Measurements from ENCODE around the gene PRKAR2A. TPM values are rescaled to one million over a fixed set of nuclear protein-coding genes. Genes with fewer than 3 reads are reported as not detected.

PRKAR2A gene
- total and polyA plus RNA-seq, 11 donors = 10.6 to 71.6 (median 42.8) TPM

DNA sequence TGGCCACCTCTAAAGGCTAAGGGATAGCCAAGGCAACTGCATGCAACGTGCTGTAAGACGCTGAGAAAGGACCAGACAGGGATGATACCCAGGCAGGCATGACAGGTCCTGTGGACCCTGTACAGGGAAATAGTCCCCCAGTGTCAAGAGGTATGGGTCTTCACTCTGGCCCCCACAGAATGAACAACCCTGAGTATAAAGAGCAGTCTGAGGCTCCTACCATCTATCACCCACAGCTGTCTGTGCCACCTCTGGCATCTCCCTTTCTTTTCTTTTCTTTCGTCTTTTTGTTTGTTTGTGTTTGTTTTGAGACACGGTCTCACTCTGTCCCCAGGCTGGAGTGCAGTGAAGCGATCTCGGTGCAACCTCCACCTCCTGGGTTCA, 32.3 kb upstream of the PRKAR2A start:
- Histone ChIP-seq H3K27ac (no peak overlapping the region), H3K36me3 (peaks cover 0 to 72% (median 52%) of the 10 kb centered on the region in 9 donors), H3K27me3 (no peaks in the 10 kb centered on the region), H3K4me1 (peaks cover 0 to 18% (median 6%) of the 10 kb centered on the region in 12 donors), H3K9me3 (no peaks in the 10 kb centered on the region), H3K4me3 (no peak overlapping the region)
- DNase-seq (no peak), ATAC-seq (no peak)
- WGBS, 4 donors = 88 to 93% (median 91%) methylated on average over 6 of the region's 6 CpGs
- intact Hi-C loops (cut with DNase I) = loop anchor here in 2 of 10 donors (10.0 kb wide), 2 partner anchors 75 to 85 kb away; no protein-coding TSS in a partner anchor
- TF ChIP-seq, protein P1, sequence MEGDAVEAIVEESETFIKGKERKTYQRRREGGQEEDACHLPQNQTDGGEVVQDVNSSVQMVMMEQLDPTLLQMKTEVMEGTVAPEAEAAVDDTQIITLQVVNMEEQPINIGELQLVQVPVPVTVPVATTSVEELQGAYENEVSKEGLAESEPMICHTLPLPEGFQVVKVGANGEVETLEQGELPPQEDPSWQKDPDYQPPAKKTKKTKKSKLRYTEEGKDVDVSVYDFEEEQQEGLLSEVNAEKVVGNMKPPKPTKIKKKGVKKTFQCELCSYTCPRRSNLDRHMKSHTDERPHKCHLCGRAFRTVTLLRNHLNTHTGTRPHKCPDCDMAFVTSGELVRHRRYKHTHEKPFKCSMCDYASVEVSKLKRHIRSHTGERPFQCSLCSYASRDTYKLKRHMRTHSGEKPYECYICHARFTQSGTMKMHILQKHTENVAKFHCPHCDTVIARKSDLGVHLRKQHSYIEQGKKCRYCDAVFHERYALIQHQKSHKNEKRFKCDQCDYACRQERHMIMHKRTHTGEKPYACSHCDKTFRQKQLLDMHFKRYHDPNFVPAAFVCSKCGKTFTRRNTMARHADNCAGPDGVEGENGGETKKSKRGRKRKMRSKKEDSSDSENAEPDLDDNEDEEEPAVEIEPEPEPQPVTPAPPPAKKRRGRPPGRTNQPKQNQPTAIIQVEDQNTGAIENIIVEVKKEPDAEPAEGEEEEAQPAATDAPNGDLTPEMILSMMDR (IDR thresholded peaks at IDR 0.05) = no peak
- TF ChIP-seq POLR2A (IDR thresholded peaks at IDR 0.05) = no peak

DNA sequence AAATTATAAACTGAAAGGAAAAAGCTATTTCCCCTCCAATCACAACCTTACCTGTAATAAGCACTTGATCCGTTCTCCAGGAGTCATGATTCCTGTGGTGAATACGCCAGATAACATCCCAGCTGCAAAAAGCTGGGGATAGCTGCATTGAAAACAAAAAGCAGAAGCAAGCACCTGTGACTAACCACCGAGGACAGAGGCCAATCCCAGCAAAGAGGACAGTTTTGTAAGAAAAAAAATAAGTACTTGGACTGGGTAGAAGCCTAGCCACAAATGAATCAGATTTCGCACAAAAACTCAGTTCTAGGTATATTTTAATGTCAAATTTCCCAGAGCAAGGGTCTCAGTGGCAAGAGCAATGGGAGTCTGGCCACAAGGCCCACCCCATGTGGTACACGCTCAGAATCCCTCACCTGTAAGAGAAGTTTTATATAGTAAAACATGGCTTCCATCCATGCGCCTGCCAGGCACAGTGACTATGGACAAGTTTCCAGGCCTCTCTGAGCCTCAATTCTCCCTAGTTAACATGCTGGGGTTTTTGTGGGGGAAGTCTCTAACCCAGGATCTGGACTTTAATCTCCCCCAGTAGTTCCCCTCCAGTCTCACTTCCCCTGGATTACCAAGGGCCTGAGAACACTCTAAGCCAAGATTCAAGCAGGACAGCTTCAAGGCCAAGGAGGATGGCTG, 31.8 kb upstream of the PRKAR2A start:
- no peak overlapping the region for H3K4me3 ChIP-seq
- DNase-seq (no peak), ATAC-seq (no peak)
- no peaks in the 10 kb centered on the region for H3K9me3 ChIP-seq
- no peaks in the 10 kb centered on the region for H3K27me3 ChIP-seq
- peaks cover 0 to 70% (median 49%) of the 10 kb centered on the region in 9 donors for H3K36me3 ChIP-seq
- no peak overlapping the region for H3K27ac ChIP-seq
- no peak for TF ChIP-seq POLR2A (IDR thresholded peaks at IDR 0.05)
- TF ChIP-seq, protein P1 (IDR thresholded peaks at IDR 0.05) = no peak
- intact Hi-C loops (cut with DNase I) = loop anchor here in 2 of 10 donors (10.0 kb wide), 2 partner anchors 75 to 85 kb away; no protein-coding TSS in a partner anchor
- peaks cover 0 to 18% (median 6%) of the 10 kb centered on the region in 12 donors for H3K4me1 ChIP-seq
- 88 to 92% (median 91%) methylated on average over 6 of the region's 6 CpGs for WGBS, 4 donors

DNA sequence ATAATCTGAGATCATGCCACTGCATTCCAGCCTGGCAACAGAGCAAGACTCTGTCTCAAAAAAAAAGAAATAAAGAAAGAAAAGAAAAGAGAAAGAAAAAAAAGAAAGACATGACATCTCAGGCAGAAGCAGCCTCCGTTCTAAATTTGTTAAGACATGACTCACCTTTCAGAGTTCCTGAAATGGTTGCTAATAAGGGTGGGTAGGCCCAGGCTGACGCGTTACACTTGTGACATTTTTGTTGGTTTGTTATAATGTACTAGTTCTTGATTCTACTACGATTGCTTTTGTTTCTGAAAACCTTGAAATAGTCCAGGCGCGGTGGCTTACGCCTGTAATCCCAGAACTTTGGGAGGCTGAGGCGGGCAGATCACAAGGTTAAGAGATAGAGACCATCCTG, 30.0 kb upstream of the PRKAR2A start:
- H3K27ac ChIP-seq = no peak overlapping the region
- no peak overlapping the region for H3K4me3 ChIP-seq
- ATAC-seq (no peak), DNase-seq (no peak)
- no peaks in the 10 kb centered on the region for H3K9me3 ChIP-seq
- intact Hi-C loops (cut with DNase I) = loop anchor here in 2 of 10 donors (10.0 kb wide), 2 partner anchors 73 to 87 kb away; no protein-coding TSS in a partner anchor
- no peak for TF ChIP-seq POLR2A (IDR thresholded peaks at IDR 0.05)
- TF ChIP-seq, protein P1 (IDR thresholded peaks at IDR 0.05) = no peak
- WGBS, 4 donors = 88 to 95% (median 93%) methylated on average over 8 of the region's 8 CpGs
- peaks cover 0 to 60% (median 40%) of the 10 kb centered on the region in 9 donors for H3K36me3 ChIP-seq
- H3K27me3 ChIP-seq = no peaks in the 10 kb centered on the region
- peaks cover 0 to 18% (median 6%) of the 10 kb centered on the region in 12 donors for H3K4me1 ChIP-seq

DNA sequence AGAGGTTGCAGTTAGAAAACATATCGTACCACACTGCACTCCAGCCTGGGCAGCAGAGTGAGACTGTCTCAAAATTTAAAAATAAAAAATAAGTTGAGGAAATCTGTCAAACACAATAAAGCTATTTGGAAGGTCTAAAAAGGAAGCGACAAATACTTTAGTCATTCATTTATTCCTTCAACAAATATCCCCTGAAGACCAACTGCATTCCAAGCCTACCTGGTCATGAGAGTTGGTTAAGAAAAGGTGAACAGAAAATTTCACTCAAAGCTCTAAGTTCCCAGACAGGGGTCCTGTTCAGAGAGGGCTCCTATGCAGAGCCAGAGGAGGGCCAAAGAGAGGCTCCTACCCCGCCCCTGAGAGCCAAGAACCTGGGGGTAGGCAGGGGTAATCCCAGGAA, 15.4 kb upstream of the PRKAR2A start:
- no peaks in the 10 kb centered on the region for H3K4me1 ChIP-seq
- peaks cover 0 to 54% (median 45%) of the 10 kb centered on the region in 9 donors for H3K36me3 ChIP-seq

More for the DNA sequence above, 15.4 kb upstream of the PRKAR2A start:
- TF ChIP-seq POLR2A (IDR thresholded peaks at IDR 0.05) = no peak
- TF ChIP-seq, protein P1 (IDR thresholded peaks at IDR 0.05) = no peak
- H3K9me3 ChIP-seq = no peaks in the 10 kb centered on the region
- ATAC-seq = no peak
- no peaks in the 10 kb centered on the region for H3K27me3 ChIP-seq
- intact Hi-C loops (cut with DNase I) = no loop called here
- no peak for DNase-seq
- no peak overlapping the region for H3K27ac ChIP-seq
- H3K4me3 ChIP-seq = no peak overlapping the region
- WGBS, 4 donors = 96 to 98% (median 98%) methylated on average over 3 of the region's 3 CpGs
